Heart right ventricle (tissue), 16 donors: ENCODE results near the gene PCK1. TPM values are rescaled to one million over a fixed set of nuclear protein-coding genes. Genes with fewer than 3 reads are reported as not detected.

Source experiments
- ATAC-seq, 8 donors: fragments of 200-7000 bp; cut with Tn5 transposase; one replicate each; pipeline ENCODE4 v1.9.1; 2020; ENCODE audit warnings: mild to moderate bottlenecking in 8 of 8, moderate library complexity in 8 of 8, moderate number of reproducible peaks in 1 of 8
- DNase-seq, 2 donors: peaks; one replicate each; pipeline ENCODE4 v3.0.0-alpha.2; 2020
- H3K27ac ChIP-seq, 10 donors: fragments of 200-600 bp; sonication (generic) in 2 of 10; one replicate each; pipeline versions ENCODE4 v1.5.0 to v1.8.0; 2020 to 2022; ENCODE audit warnings: mild to moderate bottlenecking in 3 of 10
- H3K27me3 ChIP-seq, 7 donors: fragments of 200-600 bp; one replicate each; pipeline ENCODE4 v1.8.0; 2021 to 2022; ENCODE audit warnings: mild to moderate bottlenecking in 2 of 7
- H3K36me3 ChIP-seq, 9 donors: fragments of 200-600 bp; sonication (generic) in 1 of 9; one replicate each; pipeline versions ENCODE4 v1.5.0 to v1.8.0; 2020 to 2022; ENCODE audit warnings: mild to moderate bottlenecking in 2 of 9
- H3K4me1 ChIP-seq, 9 donors: fragments of 200-600 bp; sonication (generic) in 1 of 9; one replicate each; pipeline versions ENCODE4 v1.5.0 to v1.8.0; 2020 to 2022; ENCODE audit warnings: mild to moderate bottlenecking in 4 of 9
- H3K4me3 ChIP-seq, 10 donors: fragments of 200-600 bp; sonication (generic) in 2 of 10; one replicate each; pipeline versions ENCODE4 v1.5.0 to v1.8.0; 2020 to 2022; ENCODE audit warnings: mild to moderate bottlenecking in 7 of 10, moderate library complexity in 2 of 10
- H3K9me3 ChIP-seq, 11 donors: fragments of 200-600 bp in 10 of 11; sonication (generic) in 2 of 11; one replicate each; pipeline versions ENCODE4 v1.5.0 to v1.8.0; 2013 to 2022; ENCODE audit warnings: mild to moderate bottlenecking in 2 of 11, control low read depth in 1 of 11, moderate library complexity in 1 of 11
- CTCF ChIP-seq, 9 donors: fragments of 200-600 bp; sonication (generic) in 2 of 9; IDR thresholded peaks; one replicate each; pipeline versions ENCODE4 v1.5.0 to v1.8.0; 2021 to 2022; ENCODE audit warnings: antibody characterized with exemption in 9 of 9, mild to moderate bottlenecking in 5 of 9, moderate library complexity in 1 of 9
- WGBS, 2 donors: extraction: QIAGEN DNeasy Blood & Tissue Kit; methylation state at CpG; one replicate each; pipeline ENCODE4 v1.1.7; 2013; ENCODE audit warnings: inconsistent platforms in 1 of 2; 5-methylcytosine and 5-hydroxymethylcytosine counted together
- intact Hi-C, 10 donors: fragments of 100-400 bp; cut with DNase I; formaldehyde crosslinking; loops; one replicate each; pipeline versions ENCODE4 v1.11.1 to v1.14.2; 2022
- polyA plus RNA-seq, 2 donors: library from polyadenylated mRNA; stranded (reverse); fragments of 200-250 nt; gene quantifications; one replicate each; pipeline ENCODE4 v1.2.3, GENCODE V29; 2013
- total RNA-seq, 10 donors: library from RNA; stranded (reverse); fragmentation: NEBNext Ultra II Directional in 3 of 10; extraction: Animal tissue kit (Norgen Biotek cat#: 25700) in 3 of 10; gene quantifications; one replicate each; pipeline versions ENCODE4 v1.2.1 to v1.2.4, GENCODE V29; 2021 to 2023
- donor health status: Arrhythmogenic right ventricular cardiomyopathy.
- donor health status: ischemic (EF 13 %, LVEDD 7.1; RV severe dilation, severe dysfunction).
- donor health status: healthy with polysubstance abuse.
- donor health status: DM: no; HTN: yes; CAD: no.
- donor health status: DM: no; HTN: no; CAD: no.
- donor health status: ischemic (EF 25% LVEDD 6.9; RV normal size, moderate dysfunction).
- donor health status: ischemic (EF 25% LVEDD 5.7; RV mildly dilated, moderate dysfunction).
- donor health status: healthy.
- donor health status: DM: yes; HTN: yes; CAD: no.
- donor health status: Ischemic cardiomyopathy.
- donor health status: ischemic (EF 35%, LVEDD 5.7; RV mildly dilated, moderate dysfunction).
- donor health status: nonischemic (EF 11% LVEDD 7.7; RV severe dilation, severe dysfunction).
- donor health status: DM: yes; HTN: yes; CAD: no.
- donor health status: PGD.
- donor health status: ischemic (EF 29% LVEDD 5.4; RV normal size, mild dysfunction).
- donor health status: nonischemic (EF 23%, LVEDD 6.1; RV moderate dilation, normal function).

PCK1 gene
- total and polyA plus RNA-seq, 12 donors: 0.15 to 8.5 (median 0.72) TPM; not detected in 2

GRCh38 chr20:57587278-57587988 is 26.5 kb downstream of the PCK1 start:
- peaks cover 0 to 7% (median 0%) of the 10 kb centered on the region in 9 donors for H3K4me1 ChIP-seq
- H3K4me3 ChIP-seq: no peak overlapping the region
- ATAC-seq (no peak), DNase-seq (no peak)
- H3K36me3 ChIP-seq: no peaks in the 10 kb centered on the region
- intact Hi-C loops: no loop called here
- WGBS, 2 donors: 89 to 90% methylated on average over 4 of the region's 4 CpGs
- H3K27ac ChIP-seq: no peak overlapping the region
- peaks cover 0 to 12% (median 6%) of the 10 kb centered on the region in 11 donors for H3K9me3 ChIP-seq
- TF ChIP-seq CTCF (IDR thresholded peaks at IDR 0.05): no peak
- peaks cover 0 to 43% (median 30%) of the 10 kb centered on the region in 7 donors for H3K27me3 ChIP-seq

- Histone ChIP-seq H3K4me1 (peaks cover 0 to 3% (median 0%) of the 10 kb centered on the region in 9 donors), H3K27me3 (peaks cover 0 to 38% (median 28%) of the 10 kb centered on the region in 7 donors), H3K9me3 (peaks cover 0 to 12% (median 6%) of the 10 kb centered on the region in 11 donors), H3K4me3 (no peak overlapping the region), H3K27ac (no peak overlapping the region), H3K36me3 (no peaks in the 10 kb centered on the region)
- DNase-seq: no peak
- ATAC-seq: no peak
- TF ChIP-seq CTCF (IDR thresholded peaks at IDR 0.05): no peak
- WGBS, 2 donors: 75 to 76% methylated on average over 7 of the region's 7 CpGs
- intact Hi-C loops: no loop called here
These were observed 27.1 kb downstream of the PCK1 start for GRCh38 chr20:57587989-57588377.

- 84 to 88% methylated on average over 5 of the region's 5 CpGs for WGBS, 2 donors
- peaks cover 0 to 2% (median 0%) of the 10 kb centered on the region in 9 donors for H3K4me1 ChIP-seq
- no peak for TF ChIP-seq CTCF (IDR thresholded peaks at IDR 0.05)
- H3K9me3 ChIP-seq: peaks cover 0 to 12% (median 6%) of the 10 kb centered on the region in 11 donors
- ATAC-seq (no peak), DNase-seq (no peak)
- no peak overlapping the region for H3K4me3 ChIP-seq
- peaks cover 0 to 38% (median 22%) of the 10 kb centered on the region in 7 donors for H3K27me3 ChIP-seq
- no peaks in the 10 kb centered on the region for H3K36me3 ChIP-seq
- no peak overlapping the region for H3K27ac ChIP-seq
- intact Hi-C loops: no loop called here
These were observed 27.7 kb downstream of the PCK1 start for GRCh38 chr20:57588596-57588995.

GRCh38 chr20:57589123-57589727 is 28.3 kb downstream of the PCK1 start:
- intact Hi-C loops: no loop called here
- TF ChIP-seq CTCF (IDR thresholded peaks at IDR 0.05): no peak
- 89% methylated on average over 6 of the region's 6 CpGs for WGBS, 2 donors

More at GRCh38 chr20:57589123-57589727, 28.3 kb downstream of the PCK1 start:
- H3K4me3 ChIP-seq: no peak overlapping the region
- no peak for ATAC-seq
- no peak overlapping the region for H3K27ac ChIP-seq
- H3K9me3 ChIP-seq: peaks cover 0 to 10% (median 6%) of the 10 kb centered on the region in 11 donors
- H3K27me3 ChIP-seq: peaks cover 0 to 33% (median 18%) of the 10 kb centered on the region in 7 donors
- peaks cover 0 to 8% (median 0%) of the 10 kb centered on the region in 9 donors for H3K4me1 ChIP-seq
- DNase-seq: no peak
- no peaks in the 10 kb centered on the region for H3K36me3 ChIP-seq
